ENCODE results near the gene ARHGAP42. TPM values are rescaled to one million over a fixed set of nuclear protein-coding genes. Genes with fewer than 3 reads are reported as not detected.
"Not testable (repeated sequence)": the region's sequence is repeated elsewhere in the genome, so short reads cannot be mapped to it uniquely, and the experiment has no call there.

ARHGAP42 gene
- total RNA-seq, 1 donor from 2014 or later, result 33.2 TPM

DNA sequence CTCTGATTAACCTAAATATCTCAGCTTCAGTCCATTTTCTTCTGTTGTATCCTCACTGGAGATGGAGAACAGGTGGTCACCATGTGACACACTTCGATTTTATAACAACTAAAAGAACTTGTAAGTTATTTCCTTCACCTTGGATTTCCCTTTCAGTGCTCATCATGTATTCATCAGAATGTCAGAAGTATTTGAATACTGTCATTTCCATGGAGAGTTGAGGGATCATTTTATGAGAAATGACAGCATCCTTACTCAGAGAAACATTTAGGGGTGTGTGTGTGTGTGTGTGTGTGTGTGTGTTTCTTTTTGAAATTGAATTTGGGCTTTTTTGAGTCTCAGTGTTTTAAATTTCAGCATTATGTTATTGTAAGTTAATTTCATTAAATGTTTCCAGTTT is 205.8 kb downstream of the ARHGAP42 start:
- no peaks in the 10 kb centered on the region for H3K79me2 ChIP-seq (ENCODE audit: insufficient read depth, low read length)
- H3K27me3 Mint-ChIP-seq (ENCODE audit: low read depth, unreplicated experiment), result no peaks in the 10 kb centered on the region
- FAIRE-seq (no peak), DNase-seq (ENCODE audit: low read depth) (no peak)
- H3K36me3 ChIP-seq (ENCODE audit: insufficient read depth, low read length), result no peaks in the 10 kb centered on the region
- H3K36me3 Mint-ChIP-seq (ENCODE audit: low read depth, unreplicated experiment), result no peaks in the 10 kb centered on the region
- H3K9me3 ChIP-seq (ENCODE audit: insufficient read depth, low read depth, low read length), result no peaks in the 10 kb centered on the region
- no peaks in the 10 kb centered on the region for H3K9me3 Mint-ChIP-seq (ENCODE audit: unreplicated experiment)
- peaks cover 29% of the 10 kb centered on the region for H3K4me1 Mint-ChIP-seq (ENCODE audit: low read depth, unreplicated experiment)
- no peak overlapping the region for H3K4me3 ChIP-seq (ENCODE audit: insufficient read depth, low read depth, low read length)
- H3K9ac ChIP-seq (ENCODE audit: low read length), result no peak overlapping the region
- no peak overlapping the region for H3K4me3 Mint-ChIP-seq (ENCODE audit: unreplicated experiment)
- no peak overlapping the region for H3K27ac Mint-ChIP-seq (ENCODE audit: unreplicated experiment)
- no peak overlapping the region for H3K4me2 ChIP-seq (ENCODE audit: low read length)
- H3K27ac ChIP-seq (ENCODE audit: low read depth, low read length), result no peak overlapping the region
- H3K27me3 ChIP-seq (ENCODE audit: insufficient read depth, low read length), result no peaks in the 10 kb centered on the region
- no peak overlapping the region for H2AFZ ChIP-seq (ENCODE audit: low read depth, low read length)
- peaks cover 12% of the 10 kb centered on the region for H3K4me1 ChIP-seq (ENCODE audit: insufficient read depth, low read length)
- no peaks in the 10 kb centered on the region for H4K20me1 ChIP-seq (ENCODE audit: insufficient read depth, low read length)
- TF ChIP-seq CTCF (IDR thresholded peaks at IDR 0.05; ENCODE audit: insufficient read depth, low read depth, low read length), result no peak
- TF ChIP-seq EZH2 (IDR thresholded peaks at IDR 0.05; ENCODE audit: insufficient read depth, low read length), result no peak

- FAIRE-seq (no peak), DNase-seq (ENCODE audit: low read depth) (no peak)
- Mint-ChIP-seq H3K4me1 (ENCODE audit: low read depth, unreplicated experiment) (peaks cover 13% of the 10 kb centered on the region), H3K27ac (ENCODE audit: unreplicated experiment) (no peak overlapping the region), H3K9me3 (ENCODE audit: unreplicated experiment) (no peaks in the 10 kb centered on the region), H3K4me3 (ENCODE audit: unreplicated experiment) (no peak overlapping the region), H3K27me3 (ENCODE audit: low read depth, unreplicated experiment) (no peaks in the 10 kb centered on the region), H3K36me3 (ENCODE audit: low read depth, unreplicated experiment) (no peaks in the 10 kb centered on the region)
- Histone ChIP-seq H3K4me2 (ENCODE audit: low read length) (no peak overlapping the region), H2AFZ (ENCODE audit: low read depth, low read length) (no peak overlapping the region), H3K27me3 (ENCODE audit: insufficient read depth, low read length) (no peaks in the 10 kb centered on the region), H3K4me1 (ENCODE audit: insufficient read depth, low read length) (peaks cover 7% of the 10 kb centered on the region), H4K20me1 (ENCODE audit: insufficient read depth, low read length) (no peaks in the 10 kb centered on the region), H3K4me3 (ENCODE audit: insufficient read depth, low read depth, low read length) (no peak overlapping the region), H3K27ac (ENCODE audit: low read depth, low read length) (no peak overlapping the region), H3K9ac (ENCODE audit: low read length) (no peak overlapping the region), H3K36me3 (ENCODE audit: insufficient read depth, low read length) (no peaks in the 10 kb centered on the region), H3K79me2 (ENCODE audit: insufficient read depth, low read length) (no peaks in the 10 kb centered on the region), H3K9me3 (ENCODE audit: insufficient read depth, low read depth, low read length) (no peaks in the 10 kb centered on the region)
- TF ChIP-seq EZH2 (IDR thresholded peaks at IDR 0.05; ENCODE audit: insufficient read depth, low read length) (no peak), CTCF (IDR thresholded peaks at IDR 0.05; ENCODE audit: insufficient read depth, low read depth, low read length) (no peak)
These were observed 208.4 kb downstream of the ARHGAP42 start for GRCh38 chr11:100895449-100895848.

DNA sequence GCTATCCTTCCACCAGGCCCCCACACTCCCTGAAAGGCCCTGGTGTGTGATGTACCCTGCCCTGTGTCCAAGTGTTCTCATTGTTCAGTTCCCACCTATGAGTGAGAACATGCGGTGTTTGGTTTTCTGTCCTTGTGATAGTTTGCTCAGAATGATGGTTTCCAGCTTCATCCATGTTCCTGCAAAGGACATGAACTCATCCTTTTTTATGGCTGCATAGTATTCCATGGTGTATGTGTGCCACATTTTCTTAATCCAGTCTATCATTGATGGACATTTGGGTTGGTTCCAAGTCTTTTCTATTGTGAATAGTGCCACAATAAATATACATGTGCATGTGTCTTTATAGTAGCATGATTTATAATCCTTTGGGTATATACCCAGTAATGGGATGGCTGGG is 208.9 kb downstream of the ARHGAP42 start:
- H3K27ac ChIP-seq (ENCODE audit: low read depth, low read length); H3K4me3 Mint-ChIP-seq (ENCODE audit: unreplicated experiment); H3K4me1 Mint-ChIP-seq (ENCODE audit: low read depth, unreplicated experiment); H2AFZ ChIP-seq (ENCODE audit: low read depth, low read length); H3K27ac Mint-ChIP-seq (ENCODE audit: unreplicated experiment); H3K4me2 ChIP-seq (ENCODE audit: low read length); H3K27me3 Mint-ChIP-seq (ENCODE audit: low read depth, unreplicated experiment); FAIRE-seq; H3K36me3 ChIP-seq (ENCODE audit: insufficient read depth, low read length); H4K20me1 ChIP-seq (ENCODE audit: insufficient read depth, low read length); H3K27me3 ChIP-seq (ENCODE audit: insufficient read depth, low read length); H3K9ac ChIP-seq (ENCODE audit: low read length); H3K4me1 ChIP-seq (ENCODE audit: insufficient read depth, low read length); H3K9me3 ChIP-seq (ENCODE audit: insufficient read depth, low read depth, low read length); H3K36me3 Mint-ChIP-seq (ENCODE audit: low read depth, unreplicated experiment); H3K9me3 Mint-ChIP-seq (ENCODE audit: unreplicated experiment); H3K4me3 ChIP-seq (ENCODE audit: insufficient read depth, low read depth, low read length); DNase-seq (ENCODE audit: low read depth); H3K79me2 ChIP-seq (ENCODE audit: insufficient read depth, low read length): not testable (repeated sequence)

DNA sequence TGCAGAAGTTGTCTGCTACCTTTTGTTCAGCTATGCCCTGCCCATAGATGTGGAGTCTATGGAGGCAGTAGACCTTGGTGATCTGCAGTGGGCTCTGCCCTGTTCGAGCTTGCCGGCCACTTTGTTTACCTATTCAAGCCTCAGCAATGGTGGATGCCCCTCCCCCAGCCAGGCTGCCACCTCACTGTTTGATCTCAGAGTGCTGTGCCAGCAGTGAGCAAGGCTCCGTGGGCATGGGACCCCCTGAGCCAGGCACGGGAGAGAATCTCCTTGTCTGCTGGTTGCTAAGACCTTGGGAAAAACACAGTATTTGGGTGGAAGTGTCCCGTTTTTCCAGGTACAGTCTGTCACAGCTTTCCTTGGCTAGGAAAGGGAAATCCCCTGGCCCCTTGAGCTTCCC is 214.4 kb downstream of the ARHGAP42 start:
- not testable (repeated sequence) for H4K20me1 ChIP-seq (ENCODE audit: insufficient read depth, low read length); H3K9ac ChIP-seq (ENCODE audit: low read length); H3K9me3 ChIP-seq (ENCODE audit: insufficient read depth, low read depth, low read length); H2AFZ ChIP-seq (ENCODE audit: low read depth, low read length); H3K36me3 ChIP-seq (ENCODE audit: insufficient read depth, low read length); H3K79me2 ChIP-seq (ENCODE audit: insufficient read depth, low read length); H3K27ac ChIP-seq (ENCODE audit: low read depth, low read length); H3K4me2 ChIP-seq (ENCODE audit: low read length); H3K4me1 ChIP-seq (ENCODE audit: insufficient read depth, low read length); H3K4me1 Mint-ChIP-seq (ENCODE audit: low read depth, unreplicated experiment); H3K36me3 Mint-ChIP-seq (ENCODE audit: low read depth, unreplicated experiment); DNase-seq (ENCODE audit: low read depth); FAIRE-seq; H3K27me3 ChIP-seq (ENCODE audit: insufficient read depth, low read length); H3K27me3 Mint-ChIP-seq (ENCODE audit: low read depth, unreplicated experiment); H3K4me3 Mint-ChIP-seq (ENCODE audit: unreplicated experiment); H3K4me3 ChIP-seq (ENCODE audit: insufficient read depth, low read depth, low read length); H3K27ac Mint-ChIP-seq (ENCODE audit: unreplicated experiment); H3K9me3 Mint-ChIP-seq (ENCODE audit: unreplicated experiment)
